ENCODE results near the gene COL25A1. TPM values are rescaled to one million over a fixed set of nuclear protein-coding genes. Genes with fewer than 3 reads are reported as not detected.

COL25A1 gene
- total RNA-seq, 1 donor from 2014 or later, result not detected

DNA sequence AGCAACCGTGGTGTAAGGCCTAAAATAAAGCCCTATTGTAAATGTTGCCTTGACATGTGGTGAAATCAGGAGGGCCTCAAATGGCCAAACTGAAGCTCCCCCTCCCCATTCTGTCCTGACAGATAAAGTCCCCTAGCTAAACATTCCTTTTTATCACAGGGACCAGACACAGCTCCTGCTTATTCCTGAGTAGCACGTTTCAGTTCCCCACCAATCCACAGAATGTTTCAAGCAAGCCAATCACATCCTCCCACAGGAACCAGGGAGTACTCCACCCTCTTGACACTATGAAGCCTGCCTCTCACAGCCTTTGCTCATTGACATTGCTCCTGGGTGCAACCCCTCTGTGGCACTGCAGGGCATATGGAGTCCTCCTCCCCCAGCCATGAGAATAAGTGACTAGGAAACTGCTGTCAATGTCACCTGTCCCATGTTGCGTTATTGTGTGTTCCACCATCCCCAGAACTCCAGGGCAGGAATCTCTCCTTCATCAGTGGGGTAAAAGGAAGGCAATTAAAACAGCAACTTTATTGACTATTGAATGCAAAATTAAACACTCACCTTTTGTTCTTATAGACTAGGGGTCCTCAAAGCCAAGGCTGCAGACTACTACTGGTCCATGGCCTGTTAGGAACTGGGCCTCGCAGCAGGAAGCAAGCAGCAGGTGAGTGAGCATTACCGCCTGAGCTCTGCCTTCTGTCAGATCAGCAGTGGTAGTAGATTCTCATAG is 128.1 kb downstream of the COL25A1 start:
- Mint-ChIP-seq H3K36me3 (ENCODE audit: low read depth) (no peaks in the 10 kb centered on the region), H3K4me1 (ENCODE audit: low read depth) (no peaks in the 10 kb centered on the region), H3K4me3 (ENCODE audit: low read depth) (no peak overlapping the region), H3K27me3 (ENCODE audit: low read depth) (peaks cover 9% of the 10 kb centered on the region), H3K27ac (no peak overlapping the region), H3K9me3 (no peaks in the 10 kb centered on the region)
- DNase-seq (ENCODE audit: low spot score), result no peak
- intact Hi-C loops (cut with micrococcal nuclease), result no loop called here

DNA sequence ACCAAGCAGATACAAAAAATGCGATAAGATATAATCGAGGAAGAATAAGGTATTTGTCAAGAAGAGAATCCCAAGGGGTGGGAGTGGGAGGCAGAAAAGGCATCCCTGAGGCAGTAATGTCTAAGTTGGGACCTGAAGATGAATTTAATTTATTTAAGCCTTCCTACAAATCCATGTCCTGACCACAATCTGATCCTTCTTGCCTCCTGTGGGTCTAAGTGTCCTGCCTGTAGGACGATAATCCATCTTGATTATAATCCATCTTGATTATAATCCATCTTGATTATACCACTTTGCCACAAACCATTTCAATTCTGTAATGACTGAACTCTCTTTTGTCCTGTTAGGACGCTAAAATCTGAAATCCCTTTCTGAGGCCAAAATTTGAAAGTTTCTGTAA is 130.2 kb downstream of the COL25A1 start:
- no peak overlapping the region for H3K4me3 Mint-ChIP-seq (ENCODE audit: low read depth)
- no peaks in the 10 kb centered on the region for H3K36me3 Mint-ChIP-seq (ENCODE audit: low read depth)
- H3K27me3 Mint-ChIP-seq (ENCODE audit: low read depth), result peaks cover 14% of the 10 kb centered on the region
- intact Hi-C loops (cut with micrococcal nuclease), result no loop called here
- H3K27ac Mint-ChIP-seq, result no peak overlapping the region
- H3K9me3 Mint-ChIP-seq, result no peaks in the 10 kb centered on the region
- DNase-seq (ENCODE audit: low spot score), result no peak
- no peaks in the 10 kb centered on the region for H3K4me1 Mint-ChIP-seq (ENCODE audit: low read depth)

GRCh38 chr4:109171070-109171469 is 131.4 kb downstream of the COL25A1 start:
- no peak overlapping the region for H3K4me3 Mint-ChIP-seq (ENCODE audit: low read depth)
- DNase-seq (ENCODE audit: low spot score), result no peak
- no peaks in the 10 kb centered on the region for H3K4me1 Mint-ChIP-seq (ENCODE audit: low read depth)
- H3K27ac Mint-ChIP-seq, result no peak overlapping the region
- H3K27me3 Mint-ChIP-seq (ENCODE audit: low read depth), result peaks cover 24% of the 10 kb centered on the region
- no peaks in the 10 kb centered on the region for H3K36me3 Mint-ChIP-seq (ENCODE audit: low read depth)
- intact Hi-C loops (cut with micrococcal nuclease), result no loop called here
- H3K9me3 Mint-ChIP-seq, result no peaks in the 10 kb centered on the region

- intact Hi-C loops (cut with micrococcal nuclease), result no loop called here
- peaks cover 24% of the 10 kb centered on the region for H3K27me3 Mint-ChIP-seq (ENCODE audit: low read depth)
- H3K36me3 Mint-ChIP-seq (ENCODE audit: low read depth), result no peaks in the 10 kb centered on the region
These were observed 133.3 kb downstream of the COL25A1 start for GRCh38 chr4:109169170-109169569.

GRCh38 chr4:109166586-109166985 is 135.9 kb downstream of the COL25A1 start:
- Mint-ChIP-seq H3K9me3 (no peaks in the 10 kb centered on the region), H3K36me3 (ENCODE audit: low read depth) (no peaks in the 10 kb centered on the region), H3K4me3 (ENCODE audit: low read depth) (no peak overlapping the region), H3K4me1 (ENCODE audit: low read depth) (no peaks in the 10 kb centered on the region), H3K27me3 (ENCODE audit: low read depth) (peaks cover 24% of the 10 kb centered on the region), H3K27ac (no peak overlapping the region)
- intact Hi-C loops (cut with micrococcal nuclease), result no loop called here
- no peak for DNase-seq (ENCODE audit: low spot score)

More at GRCh38 chr4:109169170-109169569, 133.3 kb downstream of the COL25A1 start:
- Mint-ChIP-seq H3K9me3 (no peaks in the 10 kb centered on the region), H3K4me3 (ENCODE audit: low read depth) (no peak overlapping the region), H3K27ac (no peak overlapping the region), H3K4me1 (ENCODE audit: low read depth) (no peaks in the 10 kb centered on the region)
- DNase-seq (ENCODE audit: low spot score), result no peak

GRCh38 chr4:109166126-109166525 is 136.3 kb downstream of the COL25A1 start:
- H3K36me3 Mint-ChIP-seq (ENCODE audit: low read depth), result no peaks in the 10 kb centered on the region
- intact Hi-C loops (cut with micrococcal nuclease), result no loop called here
- peaks cover 24% of the 10 kb centered on the region for H3K27me3 Mint-ChIP-seq (ENCODE audit: low read depth)
- no peak for DNase-seq (ENCODE audit: low spot score)
- no peak overlapping the region for H3K27ac Mint-ChIP-seq
- H3K4me1 Mint-ChIP-seq (ENCODE audit: low read depth), result no peaks in the 10 kb centered on the region
- no peak overlapping the region for H3K4me3 Mint-ChIP-seq (ENCODE audit: low read depth)
- H3K9me3 Mint-ChIP-seq, result no peaks in the 10 kb centered on the region

- Mint-ChIP-seq H3K4me3 (ENCODE audit: low read depth) (no peak overlapping the region), H3K36me3 (ENCODE audit: low read depth) (no peaks in the 10 kb centered on the region), H3K27me3 (ENCODE audit: low read depth) (peaks cover 24% of the 10 kb centered on the region), H3K9me3 (no peaks in the 10 kb centered on the region), H3K27ac (no peak overlapping the region), H3K4me1 (ENCODE audit: low read depth) (no peaks in the 10 kb centered on the region)
- intact Hi-C loops (cut with micrococcal nuclease), result no loop called here
- DNase-seq (ENCODE audit: low spot score), result no peak
These were observed 138.4 kb downstream of the COL25A1 start for GRCh38 chr4:109164011-109164410.

GRCh38 chr4:109163493-109163892 is 139.0 kb downstream of the COL25A1 start:
- Mint-ChIP-seq H3K4me3 (ENCODE audit: low read depth) (no peak overlapping the region), H3K9me3 (no peaks in the 10 kb centered on the region), H3K4me1 (ENCODE audit: low read depth) (no peaks in the 10 kb centered on the region), H3K36me3 (ENCODE audit: low read depth) (no peaks in the 10 kb centered on the region), H3K27ac (no peak overlapping the region), H3K27me3 (ENCODE audit: low read depth) (peaks cover 21% of the 10 kb centered on the region)
- intact Hi-C loops (cut with micrococcal nuclease), result no loop called here
- DNase-seq (ENCODE audit: low spot score), result no peak

DNA sequence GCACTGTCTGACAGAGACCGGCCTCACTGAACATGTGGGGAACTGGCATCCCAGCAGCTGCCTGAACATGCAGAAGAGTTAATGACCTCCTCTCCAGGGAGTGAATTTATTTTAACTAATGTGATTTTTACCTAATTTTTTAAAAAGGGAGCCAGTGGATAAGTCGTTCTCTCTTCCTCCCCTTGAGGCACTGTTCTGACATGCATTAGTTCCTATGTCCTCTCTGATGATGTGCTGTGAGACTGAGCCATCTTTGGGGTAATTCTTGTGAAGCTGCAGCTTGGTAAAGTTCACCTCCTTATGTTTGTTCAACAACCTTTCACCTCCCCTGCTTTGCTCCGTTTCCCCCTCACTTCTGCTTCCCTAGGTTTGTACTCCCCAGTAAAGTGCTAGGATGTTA is 139.7 kb downstream of the COL25A1 start:
- H3K4me3 Mint-ChIP-seq (ENCODE audit: low read depth), result no peak overlapping the region
- intact Hi-C loops (cut with micrococcal nuclease), result no loop called here
- DNase-seq (ENCODE audit: low spot score), result no peak
- no peaks in the 10 kb centered on the region for H3K9me3 Mint-ChIP-seq
- H3K36me3 Mint-ChIP-seq (ENCODE audit: low read depth), result no peaks in the 10 kb centered on the region
- no peaks in the 10 kb centered on the region for H3K4me1 Mint-ChIP-seq (ENCODE audit: low read depth)
- H3K27me3 Mint-ChIP-seq (ENCODE audit: low read depth), result peaks cover 18% of the 10 kb centered on the region
- H3K27ac Mint-ChIP-seq, result no peak overlapping the region

DNA sequence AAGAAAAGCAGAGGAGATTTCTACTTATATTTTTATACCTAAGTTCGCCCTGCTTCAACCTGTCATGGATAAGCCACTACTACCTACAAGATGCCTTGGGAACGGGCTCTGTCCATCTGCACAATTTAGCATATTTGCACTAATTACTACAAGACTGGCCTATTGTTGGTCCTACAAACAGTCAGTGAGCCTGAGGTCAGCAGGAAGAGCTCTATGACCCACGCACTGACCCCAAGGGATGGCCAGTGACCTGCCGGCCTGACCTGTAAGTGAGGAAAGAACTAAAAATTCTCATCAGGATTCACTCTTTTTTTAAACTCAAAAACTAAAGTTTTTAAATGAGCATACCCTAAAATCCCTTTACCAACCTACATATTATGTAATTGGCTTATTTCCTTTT is 142.0 kb downstream of the COL25A1 start:
- Mint-ChIP-seq H3K36me3 (ENCODE audit: low read depth) (no peaks in the 10 kb centered on the region), H3K9me3 (no peaks in the 10 kb centered on the region), H3K4me1 (ENCODE audit: low read depth) (no peaks in the 10 kb centered on the region), H3K27me3 (ENCODE audit: low read depth) (peaks cover 11% of the 10 kb centered on the region), H3K27ac (no peak overlapping the region), H3K4me3 (ENCODE audit: low read depth) (no peak overlapping the region)
- intact Hi-C loops (cut with micrococcal nuclease), result no loop called here
- no peak for DNase-seq (ENCODE audit: low spot score)

- Mint-ChIP-seq H3K4me3 (ENCODE audit: low read depth) (no peak overlapping the region), H3K36me3 (ENCODE audit: low read depth) (no peaks in the 10 kb centered on the region), H3K9me3 (no peaks in the 10 kb centered on the region), H3K27me3 (ENCODE audit: low read depth) (peaks cover 12% of the 10 kb centered on the region), H3K4me1 (ENCODE audit: low read depth) (no peaks in the 10 kb centered on the region), H3K27ac (no peak overlapping the region)
- intact Hi-C loops (cut with micrococcal nuclease), result no loop called here
- no peak for DNase-seq (ENCODE audit: low spot score)
These were observed 144.8 kb downstream of the COL25A1 start for GRCh38 chr4:109157696-109158095.

GRCh38 chr4:109157205-109157604 is 145.3 kb downstream of the COL25A1 start:
- DNase-seq (ENCODE audit: low spot score), result no peak
- H3K4me3 Mint-ChIP-seq (ENCODE audit: low read depth), result no peak overlapping the region
- no peaks in the 10 kb centered on the region for H3K36me3 Mint-ChIP-seq (ENCODE audit: low read depth)
- no peaks in the 10 kb centered on the region for H3K9me3 Mint-ChIP-seq
- no peaks in the 10 kb centered on the region for H3K4me1 Mint-ChIP-seq (ENCODE audit: low read depth)
- H3K27me3 Mint-ChIP-seq (ENCODE audit: low read depth), result peaks cover 14% of the 10 kb centered on the region
- intact Hi-C loops (cut with micrococcal nuclease), result no loop called here
- H3K27ac Mint-ChIP-seq, result no peak overlapping the region

GRCh38 chr4:109156356-109156755 is 146.1 kb downstream of the COL25A1 start:
- Mint-ChIP-seq H3K4me3 (ENCODE audit: low read depth) (no peak overlapping the region), H3K27ac (no peak overlapping the region), H3K36me3 (ENCODE audit: low read depth) (no peaks in the 10 kb centered on the region), H3K9me3 (no peaks in the 10 kb centered on the region), H3K27me3 (ENCODE audit: low read depth) (peaks cover 14% of the 10 kb centered on the region), H3K4me1 (ENCODE audit: low read depth) (no peaks in the 10 kb centered on the region)
- DNase-seq (ENCODE audit: low spot score), result no peak
- intact Hi-C loops (cut with micrococcal nuclease), result no loop called here
